Stimulated activated CD8-positive, alpha-beta memory T cell treated with anti-CD3 and anti-CD28 coated beads, Interleukin-7, amount 100 ng/mL, for 1 hour (primary cell): ENCODE data around the gene MAPK14.

Source experiments
- DNase-seq, 2 donors: peaks; one replicate each; pipeline ENCODE4 v3.0.0-alpha.2; 2020; ENCODE audit warnings: low read depth in 2 of 2

The MAPK14 gene

DNA sequence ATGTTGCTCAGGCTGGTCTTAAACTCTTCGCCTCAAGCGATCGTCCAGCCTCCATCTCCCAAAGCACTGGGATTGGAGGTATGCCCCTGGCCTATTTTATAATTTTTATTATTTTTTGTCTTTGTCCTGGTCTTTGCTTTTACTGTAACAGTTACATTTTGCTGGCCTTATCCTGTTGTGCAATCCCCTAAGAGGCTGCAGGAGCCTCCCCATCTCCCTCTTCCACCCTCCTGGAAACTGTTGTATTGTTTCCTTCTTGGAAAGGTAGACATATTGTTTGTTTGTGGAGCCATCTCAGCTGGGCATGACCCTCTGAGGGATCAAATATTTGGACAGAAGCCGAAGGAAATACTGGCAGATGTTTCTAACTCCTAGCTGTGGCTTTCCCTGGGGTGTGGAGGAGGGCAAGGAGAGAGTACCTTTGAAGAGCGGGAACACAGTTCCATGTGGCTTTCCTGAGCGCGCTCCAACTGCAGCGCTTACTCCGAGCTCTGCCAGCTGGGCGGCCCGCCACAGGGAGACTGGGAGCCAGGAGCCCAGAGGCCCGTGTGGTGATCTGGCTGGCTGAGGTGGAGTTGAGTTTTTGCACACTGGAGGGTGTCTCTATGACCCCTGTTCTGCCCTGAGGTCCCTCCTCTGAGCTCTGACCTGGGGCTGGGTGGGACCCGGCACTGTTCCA, 107.6 kb downstream of the MAPK14 start:
- DNase-seq = no peak

DNA sequence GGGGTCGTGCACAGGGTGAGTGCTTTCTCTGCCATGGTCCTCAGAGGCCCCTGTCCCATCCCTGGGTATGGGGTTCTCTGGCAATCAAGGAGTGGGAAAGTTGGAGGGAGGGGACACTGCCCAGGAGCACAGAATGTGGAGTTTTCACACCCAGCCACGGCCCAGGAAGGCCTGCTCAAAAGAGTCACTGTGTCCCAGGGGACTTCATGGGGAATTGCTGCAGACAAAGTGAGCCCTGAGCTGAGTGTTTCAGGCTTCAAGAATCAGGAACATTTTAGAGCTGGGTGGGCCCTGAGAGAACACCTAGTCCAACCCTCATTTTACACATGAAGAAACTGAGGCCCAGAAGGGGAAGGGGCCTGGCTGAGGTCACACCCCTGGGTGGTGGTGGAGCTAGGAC, 108.4 kb downstream of the MAPK14 start:
- no peak for DNase-seq

DNA sequence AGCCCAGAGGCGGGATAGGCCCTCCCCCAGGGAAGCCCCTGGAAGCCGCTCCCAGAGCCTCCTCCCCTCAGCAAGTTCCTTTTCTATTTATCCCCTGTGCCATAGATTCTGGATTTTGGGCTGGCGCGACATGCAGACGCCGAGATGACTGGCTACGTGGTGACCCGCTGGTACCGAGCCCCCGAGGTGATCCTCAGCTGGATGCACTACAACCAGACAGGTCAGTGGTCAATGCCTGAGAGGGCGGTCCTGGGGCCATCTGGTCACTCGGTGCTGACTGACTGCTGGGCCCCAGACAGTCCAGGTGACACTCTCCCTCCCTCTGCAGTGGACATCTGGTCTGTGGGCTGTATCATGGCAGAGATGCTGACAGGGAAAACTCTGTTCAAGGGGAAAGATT, 108.9 kb downstream of the MAPK14 start:
- DNase-seq = no peak

DNA sequence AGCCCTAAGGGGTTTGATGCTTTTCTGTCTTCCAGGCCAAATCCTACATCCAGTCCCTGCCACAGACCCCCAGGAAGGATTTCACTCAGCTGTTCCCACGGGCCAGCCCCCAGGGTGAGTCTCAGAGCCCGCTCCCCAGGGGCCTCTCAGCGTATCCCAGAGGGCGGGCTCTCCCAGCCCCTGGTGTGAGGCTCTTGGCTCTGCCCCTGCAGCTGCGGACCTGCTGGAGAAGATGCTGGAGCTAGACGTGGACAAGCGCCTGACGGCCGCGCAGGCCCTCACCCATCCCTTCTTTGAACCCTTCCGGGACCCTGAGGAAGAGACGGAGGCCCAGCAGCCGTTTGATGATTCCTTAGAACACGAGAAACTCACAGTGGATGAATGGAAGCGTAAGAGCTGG, 111.1 kb downstream of the MAPK14 start:
- no peak for DNase-seq

DNA sequence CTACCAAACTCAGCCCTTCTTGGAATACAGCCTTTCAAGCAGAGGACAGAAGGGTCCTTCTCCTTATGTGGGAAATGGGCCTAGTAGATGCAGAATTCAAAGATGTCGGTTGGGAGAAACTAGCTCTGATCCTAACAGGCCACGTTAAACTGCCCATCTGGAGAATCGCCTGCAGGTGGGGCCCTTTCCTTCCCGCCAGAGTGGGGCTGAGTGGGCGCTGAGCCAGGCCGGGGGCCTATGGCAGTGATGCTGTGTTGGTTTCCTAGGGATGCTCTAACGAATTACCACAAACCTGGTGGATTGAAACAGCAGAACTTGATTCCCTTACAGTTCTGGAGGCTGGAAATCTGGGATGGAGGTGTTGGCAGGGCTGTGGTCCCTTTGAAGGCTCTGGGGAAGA, 111.8 kb downstream of the MAPK14 start:
- no peak for DNase-seq

DNA sequence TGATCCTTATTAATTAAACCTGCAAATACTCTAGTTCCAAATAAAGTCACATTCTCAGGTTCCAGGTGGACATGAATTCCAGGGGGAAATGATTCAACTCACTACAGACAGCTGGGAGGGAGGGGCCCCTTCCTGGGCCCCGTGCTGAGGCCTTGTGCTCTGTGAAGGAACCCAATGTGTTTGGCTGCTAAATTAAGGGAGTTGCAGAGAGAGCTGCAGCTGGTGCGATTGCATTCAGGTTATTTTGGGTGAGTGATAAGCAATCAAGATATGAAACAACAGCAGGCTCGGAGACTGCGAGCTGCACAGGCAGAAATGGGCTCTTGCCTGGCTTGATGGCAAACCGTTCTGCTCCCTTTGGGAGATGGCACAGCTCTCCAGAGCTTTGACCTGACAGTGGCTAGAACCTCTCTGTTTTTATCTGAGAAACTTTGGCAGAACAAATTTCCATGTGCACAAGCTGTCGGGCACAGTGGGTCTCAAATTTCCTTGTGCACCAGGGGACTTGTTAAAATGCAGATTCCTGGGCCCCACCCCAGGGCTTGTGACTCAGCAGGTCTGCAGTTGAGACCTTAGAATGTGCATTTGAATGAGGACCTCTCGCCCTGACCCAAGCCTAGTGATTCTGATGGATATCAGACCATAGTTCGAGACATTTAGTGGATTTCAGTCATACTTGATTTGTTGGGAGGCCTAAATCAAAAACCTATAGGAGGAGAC, 112.5 kb downstream of the MAPK14 start:
- DNase-seq = no peak

DNA sequence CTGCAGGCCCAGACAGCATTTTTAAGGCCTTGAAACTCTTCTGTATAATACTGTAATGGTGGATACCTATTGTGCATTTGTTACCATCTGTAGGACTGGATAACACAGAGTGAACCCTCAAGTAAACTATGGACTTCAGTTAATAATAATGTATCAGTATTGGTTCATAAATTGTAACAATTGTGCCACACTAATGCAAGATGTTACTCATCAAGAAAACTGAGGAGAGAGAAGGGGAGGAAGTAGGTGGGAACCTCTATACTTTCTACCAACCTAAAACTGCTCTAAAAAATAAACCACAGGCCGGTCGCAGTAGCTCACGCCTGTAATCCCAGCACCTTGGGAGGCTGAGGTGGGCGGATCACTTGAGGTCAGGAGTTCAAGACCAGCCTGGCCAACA, 113.5 kb downstream of the MAPK14 start:
- DNase-seq = no peak

DNA sequence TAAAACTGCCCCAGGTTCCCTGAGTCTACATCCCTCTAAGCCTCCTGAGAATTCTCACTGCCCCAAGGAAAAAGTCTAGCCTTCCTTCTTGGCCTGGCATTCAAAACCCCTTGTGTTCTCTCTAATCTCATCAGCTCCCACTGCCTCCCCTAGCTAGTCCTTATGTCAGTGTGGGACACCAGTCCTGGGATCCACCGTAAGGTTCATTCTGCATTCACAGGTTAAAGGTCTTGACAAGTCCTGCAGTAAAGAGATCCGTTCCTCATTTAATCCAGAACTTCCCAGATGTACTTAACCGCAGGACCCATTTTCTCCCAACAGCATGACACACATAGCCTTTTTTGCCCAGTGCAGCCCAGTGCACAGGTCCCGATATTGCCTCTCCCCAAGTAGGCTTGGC, 114.4 kb downstream of the MAPK14 start:
- no peak for DNase-seq

DNA sequence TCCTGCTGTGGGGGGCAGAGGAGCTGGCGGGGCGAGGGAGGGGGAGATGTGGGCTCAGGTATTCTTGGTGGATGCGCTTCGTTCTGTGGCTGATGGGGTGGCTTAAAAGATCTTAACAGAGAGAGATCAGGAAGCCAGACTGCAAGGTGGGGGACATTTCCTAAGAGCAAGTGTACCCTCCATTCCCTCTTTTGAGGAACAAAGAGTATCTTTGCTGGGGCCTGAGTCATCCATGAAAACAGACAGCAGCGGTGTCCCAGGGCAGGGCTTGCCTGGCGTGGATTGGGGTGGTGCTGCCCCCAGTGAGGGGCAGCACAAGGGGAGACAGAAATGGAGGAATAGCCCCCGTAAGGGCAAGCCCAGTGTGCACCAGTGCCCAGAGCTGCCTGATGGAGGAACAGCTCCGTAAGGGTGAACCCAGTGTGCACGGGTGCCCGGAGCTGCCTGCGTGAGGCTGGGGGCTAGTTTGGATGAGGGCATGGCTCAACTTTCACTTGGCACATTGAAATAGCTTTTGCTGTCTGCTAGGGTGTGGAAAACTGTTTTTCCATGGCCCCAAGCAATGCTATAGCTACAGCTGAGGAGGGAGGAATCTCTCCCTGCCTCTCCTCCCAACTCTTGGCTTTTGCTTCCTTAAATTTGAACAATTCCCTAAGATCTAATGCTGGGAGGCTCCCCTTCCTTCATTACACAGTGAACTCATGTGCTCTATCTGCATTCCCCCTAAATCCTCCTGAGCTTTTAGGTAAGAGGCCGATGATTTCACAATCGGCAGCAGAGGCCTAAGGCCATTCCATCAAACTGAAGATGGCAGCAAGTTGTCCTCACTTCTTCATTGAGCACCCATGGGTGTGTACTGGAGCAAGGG, 115.6 kb downstream of the MAPK14 start:
- DNase-seq = no peak

DNA sequence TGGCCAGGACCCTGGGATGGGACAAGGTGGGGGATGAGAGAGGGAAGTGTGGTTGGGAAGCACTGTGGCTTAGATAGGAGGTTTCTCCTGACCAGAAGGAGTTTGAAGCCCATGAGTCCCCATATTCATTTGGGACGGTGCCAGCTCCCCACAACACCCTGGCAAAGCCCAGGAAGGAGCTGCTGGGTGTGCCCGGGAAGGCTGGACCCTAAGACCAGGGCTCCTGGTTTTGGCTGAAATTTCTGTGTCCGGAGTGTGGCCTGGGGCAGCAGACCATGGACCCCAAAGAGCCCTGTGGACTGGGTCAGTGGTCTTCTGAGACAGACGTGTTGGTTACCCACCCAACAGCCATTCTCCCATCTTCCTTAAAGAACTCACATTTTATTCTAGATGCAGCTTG, 117.9 kb downstream of the MAPK14 start:
- DNase-seq = no peak

DNA sequence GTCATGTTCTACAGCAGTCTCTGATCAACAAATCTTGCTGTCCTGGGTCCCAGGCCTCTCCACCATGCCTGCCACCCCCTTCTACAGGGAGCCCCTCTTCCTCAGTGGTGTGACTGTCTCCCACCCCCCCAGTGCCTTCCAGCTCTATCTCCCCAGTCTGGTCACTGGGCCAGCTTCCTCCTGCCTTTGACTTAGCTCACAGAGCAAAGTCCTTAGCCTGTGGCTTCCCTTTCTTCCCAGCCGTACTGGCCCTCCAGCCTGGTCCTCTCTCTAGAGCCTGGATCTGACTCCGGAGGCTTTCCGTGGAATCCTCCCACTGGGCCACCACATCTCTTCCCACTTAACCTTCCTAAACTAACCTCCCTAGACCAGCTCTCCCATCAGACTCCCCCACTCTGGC, 119.7 kb downstream of the MAPK14 start:
- DNase-seq = no peak

DNA sequence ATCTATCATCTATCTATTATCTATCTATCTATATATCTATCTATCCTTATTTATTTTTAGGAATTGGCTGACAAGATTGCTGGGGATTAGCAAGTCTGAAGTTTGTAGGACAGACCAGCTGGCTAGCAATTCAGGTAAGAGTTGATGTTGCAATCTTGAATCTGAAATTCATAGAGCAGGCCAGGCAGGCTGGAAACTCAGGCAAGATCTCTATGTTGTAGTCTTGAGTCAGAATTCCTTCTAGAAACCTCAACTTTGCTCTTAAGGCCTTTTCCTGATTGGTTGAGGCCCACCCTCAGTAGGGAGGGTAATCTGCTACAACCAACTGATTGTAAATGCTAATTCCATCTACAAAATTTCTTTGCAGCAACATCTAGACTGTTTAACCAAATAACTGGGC, 121.9 kb downstream of the MAPK14 start:
- no peak for DNase-seq

DNA sequence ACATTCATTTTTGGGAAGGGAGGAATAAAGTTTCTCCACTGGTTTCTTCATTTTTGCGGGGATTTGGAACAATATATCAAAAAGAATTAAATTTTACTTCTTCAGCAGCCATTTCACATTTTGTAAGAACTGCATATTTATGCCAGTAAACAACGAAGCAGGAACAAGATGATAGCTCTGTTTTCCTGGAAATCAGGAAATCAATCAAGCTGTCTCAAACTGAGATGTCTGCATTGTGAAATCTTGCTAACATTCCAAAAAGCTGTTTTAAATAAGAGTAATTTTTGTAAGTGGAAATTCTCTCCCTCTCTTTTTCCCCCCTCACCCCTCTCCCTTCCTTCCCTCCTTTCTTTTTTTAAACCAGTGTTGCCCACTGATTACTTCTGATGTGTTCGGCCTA, 122.7 kb downstream of the MAPK14 start:
- DNase-seq = no peak

DNA sequence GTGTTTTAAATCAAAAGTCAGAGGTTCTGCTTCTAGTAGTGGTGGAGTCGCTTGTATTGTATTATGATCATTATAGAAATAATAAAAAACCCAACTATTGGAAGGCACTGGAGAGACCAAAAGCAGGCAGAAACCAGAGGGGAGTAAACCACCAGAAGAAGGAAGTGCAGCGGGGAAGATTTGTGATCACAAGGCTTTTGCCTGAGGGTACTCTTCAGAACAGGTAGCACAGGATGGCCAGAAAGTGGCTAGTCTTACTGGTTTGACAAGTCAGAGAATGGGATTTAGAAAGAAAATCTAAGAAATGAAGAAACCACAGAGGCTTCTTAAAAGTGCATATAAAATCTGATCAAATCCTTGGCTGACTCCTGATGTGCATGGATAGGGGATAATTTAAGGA, 126.7 kb downstream of the MAPK14 start:
- DNase-seq = no peak

DNA sequence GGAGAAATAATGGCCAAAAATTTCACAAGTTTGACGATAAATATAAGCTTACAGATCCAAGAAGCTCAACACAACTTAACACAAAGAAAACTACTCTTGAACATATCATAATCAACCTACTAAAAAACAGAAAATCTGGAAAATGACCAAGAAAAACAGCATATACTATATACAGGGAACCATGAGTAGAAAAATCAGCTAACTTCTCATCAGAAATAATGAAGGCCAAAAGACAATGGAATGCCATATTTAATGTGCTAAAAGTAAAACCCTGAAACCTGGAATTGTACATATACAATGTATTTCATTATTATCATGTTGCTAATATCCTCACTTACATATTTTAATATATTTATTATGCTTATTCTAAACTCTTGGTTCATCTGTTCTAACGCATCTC, 128.1 kb downstream of the MAPK14 start:
- DNase-seq = no peak

DNA sequence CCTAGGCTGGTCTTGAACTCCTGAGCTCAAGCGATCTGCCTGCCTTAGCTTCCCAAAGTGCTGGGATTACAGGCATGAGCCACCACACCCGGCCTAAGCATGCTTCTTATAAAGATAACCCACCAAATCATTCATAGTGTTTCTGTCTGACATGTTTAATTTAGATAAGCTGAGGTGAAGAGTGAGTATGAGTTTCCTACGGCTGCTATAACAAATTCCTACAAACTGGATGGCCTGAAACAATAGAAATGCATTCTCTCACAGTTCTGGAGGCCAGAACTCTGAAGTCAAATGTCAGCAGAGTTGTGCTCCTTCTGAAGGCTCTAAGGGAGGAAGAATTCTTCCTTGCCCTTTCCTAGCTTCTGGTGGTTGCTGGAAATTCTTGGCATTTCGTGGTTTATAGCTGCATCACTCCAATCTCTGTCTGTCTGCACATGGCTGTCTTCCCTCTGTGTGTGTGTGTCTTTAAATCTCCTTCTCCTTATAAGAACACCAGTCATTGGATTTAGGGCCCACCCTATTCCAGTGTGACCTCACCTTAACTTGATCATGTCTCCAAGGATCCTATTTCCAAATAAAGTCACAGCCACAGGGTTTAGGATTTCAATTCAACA, 132.6 kb downstream of the MAPK14 start:
- DNase-seq = no peak
